Neural progenitor cell (in vitro differentiated cells): ENCODE measurements around the gene ANAPC15.
A peak's percentile ranks its signal among the peaks of the same experiment; 100 is the strongest.

Source experiments
- CTCF ChIP-seq: fragments of 200-600 bp; sonication (generic); IDR thresholded peaks from 2 replicates; pipeline ENCODE4 v1.5.1; 2017; ENCODE audit warnings: antibody characterized with exemption, mild to moderate bottlenecking
- EZH2 ChIP-seq: fragments of 200-600 bp; sonication (generic); IDR thresholded peaks from 2 replicates; pipeline ENCODE4 v1.6.1; 2017; ENCODE audit warnings: antibody characterized with exemption, mild to moderate bottlenecking, moderate library complexity
- EZH2phosphoT487 ChIP-seq: fragments of 200-600 bp; sonication (generic); IDR thresholded peaks from 2 replicates; pipeline ENCODE4 v1.6.1; 2017; ENCODE audit warnings: antibody characterized with exemption

- TF ChIP-seq CTCF (no peak), EZH2 (peak; percentile 32), EZH2phosphoT487 (no peak)
These were observed at the start of gene ANAPC15 for GRCh38 chr11:72112143-72112977.
